ENCODE data around the gene CDIPT. TPM values are rescaled to one million over a fixed set of nuclear protein-coding genes. Genes with fewer than 3 reads are reported as not detected.

Gene CDIPT
- total RNA-seq, 1 donor from 2014 or later = 85.0 TPM

DNA sequence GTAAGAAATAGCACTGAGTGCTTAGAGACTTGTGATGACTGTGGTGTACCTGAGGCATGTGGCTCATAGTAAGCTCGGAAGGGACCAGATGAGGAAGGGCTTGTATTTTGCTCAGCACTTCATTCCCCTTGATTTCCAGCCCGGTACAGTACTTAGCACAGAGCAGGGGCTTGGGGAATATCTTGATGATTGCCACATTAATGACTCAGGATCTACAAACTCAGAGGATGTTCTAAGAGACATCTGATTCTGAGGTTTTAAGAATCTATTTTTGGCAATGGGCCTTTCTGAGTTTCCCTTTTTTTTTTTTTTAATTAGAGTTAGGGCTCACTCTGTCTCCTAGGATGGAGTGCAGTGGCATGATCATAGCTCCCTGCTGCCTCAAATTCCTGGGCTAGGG is 46.4 kb upstream of the CDIPT start:
- Mint-ChIP-seq H3K4me3 (ENCODE audit: unreplicated experiment) (no peak overlapping the region), H3K9me3 (ENCODE audit: unreplicated experiment) (no peaks in the 10 kb centered on the region), H3K27me3 (ENCODE audit: unreplicated experiment) (peaks cover 5% of the 10 kb centered on the region)

DNA sequence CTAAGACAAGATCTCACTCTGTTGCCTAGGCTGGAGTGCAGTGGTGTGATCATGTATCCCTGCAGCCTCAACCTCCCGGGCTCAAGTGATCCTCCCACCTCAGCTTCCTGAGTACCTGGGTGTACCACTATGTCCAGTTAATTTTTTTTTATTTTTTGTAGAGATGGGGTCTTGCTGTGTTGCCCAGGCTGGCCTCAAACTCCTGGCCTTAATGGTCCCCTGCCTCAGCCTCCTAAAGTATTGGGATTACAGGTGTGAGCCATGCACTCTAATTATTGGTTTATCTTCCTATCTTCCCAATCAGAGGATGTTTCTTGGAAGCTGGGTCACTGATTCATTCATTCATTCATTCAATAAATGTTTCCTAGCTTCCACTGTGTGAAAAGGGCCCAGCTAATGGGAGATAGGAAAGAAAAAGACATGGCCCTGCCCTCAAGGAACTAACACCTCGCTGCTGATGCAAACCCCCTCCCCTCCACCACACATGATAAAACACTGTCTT is 45.7 kb upstream of the CDIPT start:
- Mint-ChIP-seq H3K9me3 (ENCODE audit: unreplicated experiment) (no peaks in the 10 kb centered on the region), H3K27me3 (ENCODE audit: unreplicated experiment) (peaks cover 5% of the 10 kb centered on the region), H3K27ac (ENCODE audit: unreplicated experiment) (no peak overlapping the region), H3K36me3 (ENCODE audit: low read depth, unreplicated experiment) (peaks cover 11% of the 10 kb centered on the region), H3K4me1 (ENCODE audit: unreplicated experiment) (no peaks in the 10 kb centered on the region), H3K4me3 (ENCODE audit: unreplicated experiment) (no peak overlapping the region)
- TF ChIP-seq, protein P1, sequence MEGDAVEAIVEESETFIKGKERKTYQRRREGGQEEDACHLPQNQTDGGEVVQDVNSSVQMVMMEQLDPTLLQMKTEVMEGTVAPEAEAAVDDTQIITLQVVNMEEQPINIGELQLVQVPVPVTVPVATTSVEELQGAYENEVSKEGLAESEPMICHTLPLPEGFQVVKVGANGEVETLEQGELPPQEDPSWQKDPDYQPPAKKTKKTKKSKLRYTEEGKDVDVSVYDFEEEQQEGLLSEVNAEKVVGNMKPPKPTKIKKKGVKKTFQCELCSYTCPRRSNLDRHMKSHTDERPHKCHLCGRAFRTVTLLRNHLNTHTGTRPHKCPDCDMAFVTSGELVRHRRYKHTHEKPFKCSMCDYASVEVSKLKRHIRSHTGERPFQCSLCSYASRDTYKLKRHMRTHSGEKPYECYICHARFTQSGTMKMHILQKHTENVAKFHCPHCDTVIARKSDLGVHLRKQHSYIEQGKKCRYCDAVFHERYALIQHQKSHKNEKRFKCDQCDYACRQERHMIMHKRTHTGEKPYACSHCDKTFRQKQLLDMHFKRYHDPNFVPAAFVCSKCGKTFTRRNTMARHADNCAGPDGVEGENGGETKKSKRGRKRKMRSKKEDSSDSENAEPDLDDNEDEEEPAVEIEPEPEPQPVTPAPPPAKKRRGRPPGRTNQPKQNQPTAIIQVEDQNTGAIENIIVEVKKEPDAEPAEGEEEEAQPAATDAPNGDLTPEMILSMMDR (IDR thresholded peaks at IDR 0.05; ENCODE audit: unreplicated experiment) = no peak
- DNase-seq (ENCODE audit: low spot score) = no peak

More for the DNA sequence above, 46.4 kb upstream of the CDIPT start:
- DNase-seq (ENCODE audit: low spot score) = no peak
- no peaks in the 10 kb centered on the region for H3K4me1 Mint-ChIP-seq (ENCODE audit: unreplicated experiment)
- peaks cover 16% of the 10 kb centered on the region for H3K36me3 Mint-ChIP-seq (ENCODE audit: low read depth, unreplicated experiment)
- H3K27ac Mint-ChIP-seq (ENCODE audit: unreplicated experiment) = no peak overlapping the region
- TF ChIP-seq, protein P1 (IDR thresholded peaks at IDR 0.05; ENCODE audit: unreplicated experiment) = no peak

DNA sequence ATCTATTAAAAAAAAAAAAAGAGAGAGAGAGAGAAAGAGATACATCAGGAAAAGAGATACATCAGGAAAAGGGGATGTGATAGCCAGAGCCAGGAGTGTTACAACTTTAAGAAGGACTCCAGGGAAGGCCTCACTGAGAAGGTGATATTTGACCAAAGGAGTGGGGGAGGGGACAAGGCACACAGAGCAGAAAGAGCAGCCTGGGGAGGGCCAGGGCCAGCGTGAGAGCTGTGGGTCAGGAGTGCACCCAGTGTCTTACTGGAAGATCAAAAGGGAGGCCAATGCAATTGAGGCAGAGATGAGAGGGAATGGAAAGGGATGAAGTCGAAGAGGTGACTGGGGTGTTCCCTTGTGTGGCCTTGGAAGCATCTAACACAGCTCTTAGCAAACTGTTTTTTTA is 44.9 kb upstream of the CDIPT start:
- Mint-ChIP-seq H3K27ac (ENCODE audit: unreplicated experiment) (no peak overlapping the region), H3K4me1 (ENCODE audit: unreplicated experiment) (peaks cover 4% of the 10 kb centered on the region), H3K4me3 (ENCODE audit: unreplicated experiment) (no peak overlapping the region), H3K36me3 (ENCODE audit: low read depth, unreplicated experiment) (peaks cover 5% of the 10 kb centered on the region), H3K27me3 (ENCODE audit: unreplicated experiment) (peaks cover 5% of the 10 kb centered on the region), H3K9me3 (ENCODE audit: unreplicated experiment) (no peaks in the 10 kb centered on the region)
- TF ChIP-seq, protein P1 (IDR thresholded peaks at IDR 0.05; ENCODE audit: unreplicated experiment) = no peak
- no peak for DNase-seq (ENCODE audit: low spot score)

DNA sequence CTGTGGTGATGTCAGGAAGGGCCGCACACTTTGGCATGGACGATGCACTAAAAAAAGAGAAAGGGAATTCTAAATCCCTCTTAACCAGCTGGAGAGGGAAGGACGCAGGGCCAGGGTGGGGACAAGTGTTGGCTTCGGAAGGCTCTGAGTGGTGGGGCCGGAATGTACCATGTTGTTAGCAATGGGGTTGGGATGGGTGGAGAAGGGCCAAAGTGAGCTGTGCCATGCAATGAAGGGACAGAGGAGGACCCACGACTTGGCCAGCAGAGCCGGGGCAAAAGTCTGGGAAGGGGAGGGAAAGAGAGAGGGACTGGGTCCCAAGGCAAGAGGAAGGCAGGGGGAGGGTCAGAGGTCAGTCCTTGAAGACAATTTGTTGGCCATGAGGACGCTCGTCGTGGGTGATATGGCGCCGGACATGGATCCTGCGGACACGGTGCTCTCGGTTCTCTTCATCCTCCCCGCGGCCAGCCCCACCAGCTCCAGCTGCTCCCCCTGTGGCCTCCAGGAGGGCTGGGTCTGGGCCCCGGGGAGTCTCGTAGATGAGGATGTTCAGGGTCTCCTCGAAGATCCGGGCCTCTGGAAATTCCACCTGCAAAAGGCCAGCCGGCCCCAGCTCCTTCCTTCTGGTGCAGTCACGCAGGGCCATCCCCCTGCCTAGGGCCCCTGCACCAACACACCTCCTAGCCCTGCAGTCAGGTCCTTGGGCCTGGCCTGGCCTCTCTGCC is 43.7 kb upstream of the CDIPT start:
- H3K4me1 Mint-ChIP-seq (ENCODE audit: unreplicated experiment) = peaks cover 7% of the 10 kb centered on the region
- no peak for DNase-seq (ENCODE audit: low spot score)
- peaks cover 8% of the 10 kb centered on the region for H3K27me3 Mint-ChIP-seq (ENCODE audit: unreplicated experiment)
- TF ChIP-seq, protein P1 (IDR thresholded peaks at IDR 0.05; ENCODE audit: unreplicated experiment) = no peak
- H3K27ac Mint-ChIP-seq (ENCODE audit: unreplicated experiment) = no peak overlapping the region
- H3K9me3 Mint-ChIP-seq (ENCODE audit: unreplicated experiment) = no peaks in the 10 kb centered on the region
- H3K36me3 Mint-ChIP-seq (ENCODE audit: low read depth, unreplicated experiment) = no peaks in the 10 kb centered on the region
- no peak overlapping the region for H3K4me3 Mint-ChIP-seq (ENCODE audit: unreplicated experiment)

DNA sequence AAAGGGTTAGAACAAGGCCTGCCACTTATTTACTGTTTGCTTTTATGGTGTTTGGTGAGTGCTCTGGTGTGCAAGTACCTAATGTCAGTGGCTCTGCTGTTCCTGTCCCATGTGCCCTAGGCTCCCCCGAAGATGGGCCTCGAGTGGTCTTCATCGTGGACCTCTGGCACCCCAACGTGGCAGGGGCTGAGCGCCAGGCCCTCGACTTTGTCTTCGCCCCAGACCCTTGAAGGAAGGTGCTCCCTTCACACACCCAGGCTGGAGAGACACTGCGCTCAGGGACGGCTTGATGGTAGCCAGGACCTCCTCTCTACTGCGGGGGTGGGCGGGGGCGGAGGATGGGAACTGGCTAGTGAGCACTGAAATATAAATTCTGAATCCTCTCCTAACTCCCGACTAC is 42.6 kb upstream of the CDIPT start:
- Mint-ChIP-seq H3K27ac (ENCODE audit: unreplicated experiment) (no peak overlapping the region), H3K36me3 (ENCODE audit: low read depth, unreplicated experiment) (no peaks in the 10 kb centered on the region), H3K4me1 (ENCODE audit: unreplicated experiment) (peaks cover 7% of the 10 kb centered on the region), H3K27me3 (ENCODE audit: unreplicated experiment) (peaks cover 8% of the 10 kb centered on the region), H3K4me3 (ENCODE audit: unreplicated experiment) (no peak overlapping the region), H3K9me3 (ENCODE audit: unreplicated experiment) (no peaks in the 10 kb centered on the region)
- TF ChIP-seq, protein P1 (IDR thresholded peaks at IDR 0.05; ENCODE audit: unreplicated experiment) = no peak
- DNase-seq (ENCODE audit: low spot score) = no peak
